ENCODE results near the gene BET1L. TPM values are rescaled to one million over a fixed set of nuclear protein-coding genes. Genes with fewer than 3 reads are reported as not detected.

Gene BET1L
- total and polyA plus RNA-seq, 2 experiments from 2014 or later, result 27.2 to 76.6 TPM

- no peak overlapping the region for H3K27ac ChIP-seq
- peaks cover 14% of the 10 kb centered on the region for H3K4me1 ChIP-seq (ENCODE audit: insufficient read depth)
- peaks cover 28% of the 10 kb centered on the region for H3F3A ChIP-seq (ENCODE audit: insufficient read depth)
- peak overlapping the region; percentile 34; the same call in 1 of the 2 replicates for H3K9ac ChIP-seq
- no peaks in the 10 kb centered on the region for H3K9me3 ChIP-seq (ENCODE audit: low read depth)
- no peaks in the 10 kb centered on the region for H3K27me3 ChIP-seq (replicated peaks; ENCODE audit: insufficient read depth)
- no peak overlapping the region for H3K4me2 ChIP-seq (ENCODE audit: unreplicated experiment)
- no peak overlapping the region for H3K4me3 ChIP-seq
- TF ChIP-seq EZH2 (IDR thresholded peaks at IDR 0.05; ENCODE audit: insufficient read depth, poor library complexity, severe bottlenecking) (no peak), EZH2phosphoT487 (IDR thresholded peaks at IDR 0.05; ENCODE audit: insufficient read depth, low read depth) (no peak)
- in situ Hi-C loops (cut with MboI), result no loop called here
- H2AFZ ChIP-seq, result no peak overlapping the region
- H3K9me2 ChIP-seq (ENCODE audit: insufficient read depth), result no peaks in the 10 kb centered on the region
- H3K79me2 ChIP-seq (ENCODE audit: insufficient read depth), result peaks cover 58% of the 10 kb centered on the region
- 83 to 87% methylated on average over 7 of the region's 7 CpGs for WGBS, 2 experiments (ENCODE audit: low coverage in 1 of 2, low lambda C conversion rate in 2 of 2, missing lambda C conversion rate in 2 of 2)
- DNase-seq, result no peak
- H4K20me1 ChIP-seq (ENCODE audit: insufficient read depth), result no peaks in the 10 kb centered on the region
- H3K36me3 ChIP-seq (ENCODE audit: low read depth), result peaks cover 13% of the 10 kb centered on the region; the same call in 1 of the 2 replicates
These were observed 3.9 kb downstream of the BET1L start for GRCh38 chr11:203056-203944.

- H3K36me3 ChIP-seq (ENCODE audit: low read depth), result peaks cover 13% of the 10 kb centered on the region; the same call in 1 of the 2 replicates
- no peak for DNase-seq
- no peaks in the 10 kb centered on the region for H3K27me3 ChIP-seq (replicated peaks; ENCODE audit: insufficient read depth)
- no peak overlapping the region for H3K4me2 ChIP-seq (ENCODE audit: unreplicated experiment)
- H4K20me1 ChIP-seq (ENCODE audit: insufficient read depth), result no peaks in the 10 kb centered on the region
- no peak overlapping the region for H3K27ac ChIP-seq
- TF ChIP-seq EZH2phosphoT487 (IDR thresholded peaks at IDR 0.05; ENCODE audit: insufficient read depth, low read depth) (no peak), EZH2 (IDR thresholded peaks at IDR 0.05; ENCODE audit: insufficient read depth, poor library complexity, severe bottlenecking) (no peak)
- no peak overlapping the region for H3K4me3 ChIP-seq
- 74 to 80% methylated on average over 8 of the region's 8 CpGs for WGBS, 2 experiments (ENCODE audit: low coverage in 1 of 2, low lambda C conversion rate in 2 of 2, missing lambda C conversion rate in 2 of 2)
- in situ Hi-C loops (cut with MboI), result no loop called here
- peaks cover 55% of the 10 kb centered on the region for H3K79me2 ChIP-seq (ENCODE audit: insufficient read depth)
- no peak overlapping the region for H2AFZ ChIP-seq
- H3K9ac ChIP-seq, result peak overlapping the region; percentile 34; the same call in 1 of the 2 replicates
- no peaks in the 10 kb centered on the region for H3K9me3 ChIP-seq (ENCODE audit: low read depth)
- peaks cover 14% of the 10 kb centered on the region for H3K4me1 ChIP-seq (ENCODE audit: insufficient read depth)
- H3K9me2 ChIP-seq (ENCODE audit: insufficient read depth), result no peaks in the 10 kb centered on the region
- peaks cover 24% of the 10 kb centered on the region; the same call in 1 of the 2 replicates for H3F3A ChIP-seq (ENCODE audit: insufficient read depth)
These were observed 4.7 kb downstream of the BET1L start for GRCh38 chr11:202490-202889.

GRCh38 chr11:201966-202365, 5.2 kb downstream of the BET1L start:
- Histone ChIP-seq H3K9me2 (ENCODE audit: insufficient read depth) (no peaks in the 10 kb centered on the region), H2AFZ (no peak overlapping the region), H3K27ac (no peak overlapping the region), H3K4me2 (ENCODE audit: unreplicated experiment) (no peak overlapping the region), H3K79me2 (ENCODE audit: insufficient read depth) (peaks cover 53% of the 10 kb centered on the region), H3K36me3 (ENCODE audit: low read depth) (peaks cover 13% of the 10 kb centered on the region; the same call in 1 of the 2 replicates), H4K20me1 (ENCODE audit: insufficient read depth) (no peaks in the 10 kb centered on the region), H3K4me1 (ENCODE audit: insufficient read depth) (peaks cover 14% of the 10 kb centered on the region), H3K9me3 (ENCODE audit: low read depth) (no peaks in the 10 kb centered on the region), H3K9ac (no peak overlapping the region), H3K27me3 (replicated peaks; ENCODE audit: insufficient read depth) (no peaks in the 10 kb centered on the region), H3F3A (ENCODE audit: insufficient read depth) (peaks cover 24% of the 10 kb centered on the region; the same call in 1 of the 2 replicates), H3K4me3 (no peak overlapping the region)
- WGBS, 2 experiments (ENCODE audit: low coverage in 1 of 2, low lambda C conversion rate in 2 of 2, missing lambda C conversion rate in 2 of 2), result 75 to 79% methylated on average over 15 of the region's 15 CpGs
- no peak for TF ChIP-seq EZH2 (IDR thresholded peaks at IDR 0.05; ENCODE audit: insufficient read depth, poor library complexity, severe bottlenecking)
- TF ChIP-seq EZH2phosphoT487 (IDR thresholded peaks at IDR 0.05; ENCODE audit: insufficient read depth, low read depth), result no peak
- in situ Hi-C loops (cut with MboI), result no loop called here
- no peak for DNase-seq

- no peak for DNase-seq
- in situ Hi-C loops (cut with MboI), result no loop called here
- Histone ChIP-seq H3K4me2 (ENCODE audit: unreplicated experiment) (no peak overlapping the region), H3K27me3 (replicated peaks; ENCODE audit: insufficient read depth) (no peaks in the 10 kb centered on the region), H3K27ac (no peak overlapping the region), H3K4me3 (no peak overlapping the region), H4K20me1 (ENCODE audit: insufficient read depth) (no peaks in the 10 kb centered on the region), H3K9ac (no peak overlapping the region), H3K79me2 (ENCODE audit: insufficient read depth) (peaks cover 38% of the 10 kb centered on the region), H2AFZ (no peak overlapping the region), H3K4me1 (ENCODE audit: insufficient read depth) (peaks cover 6% of the 10 kb centered on the region), H3K9me3 (ENCODE audit: low read depth) (no peaks in the 10 kb centered on the region), H3K9me2 (ENCODE audit: insufficient read depth) (no peaks in the 10 kb centered on the region), H3K36me3 (ENCODE audit: low read depth) (peaks cover 12% of the 10 kb centered on the region; the same call in 1 of the 2 replicates), H3F3A (ENCODE audit: insufficient read depth) (peaks cover 24% of the 10 kb centered on the region; the same call in 1 of the 2 replicates)
- TF ChIP-seq EZH2phosphoT487 (IDR thresholded peaks at IDR 0.05; ENCODE audit: insufficient read depth, low read depth) (no peak), EZH2 (IDR thresholded peaks at IDR 0.05; ENCODE audit: insufficient read depth, poor library complexity, severe bottlenecking) (no peak)
- WGBS, 2 experiments (ENCODE audit: low coverage in 1 of 2, low lambda C conversion rate in 2 of 2, missing lambda C conversion rate in 2 of 2), result 93 to 94% methylated on average over 13 of the region's 13 CpGs
These were observed 6.8 kb downstream of the BET1L start for GRCh38 chr11:200224-201003.

Data from GM23248 (cell line).